Common myeloid progenitor, CD34-positive (primary cell): ENCODE results near the gene PLB1.

ENCODE experiments used
- CTCF ChIA-PET: fragments of 350-600 bp; sonication (Branson Sonifier 250); formaldehyde crosslinking; loops from one replicate; lab custom pipeline; 2021; ENCODE audit warnings: antibody characterized with exemption; lab: Charles Lee
- POLR2A ChIA-PET: fragments of 350-600 bp; sonication (Branson Sonifier 250); formaldehyde crosslinking; loops from one replicate; lab custom pipeline; 2021; ENCODE audit warnings: antibody characterized with exemption; lab: Charles Lee
- DNase-seq, 3 donors: peaks; one replicate each; pipeline versions ENCODE4 v3.0.0 to v3.0.0-alpha.2; 2013
- H3K27ac ChIP-seq, 2 experiments: 1 replicate in 1 of 2; 2 replicates in 1 of 2; pipeline ENCODE4 v1.7.0; 2013; ENCODE audit warnings: inconsistent platforms in 2 of 2, low read length in 2 of 2, mild to moderate bottlenecking in 2 of 2, low read depth in 1 of 2, moderate library complexity in 1 of 2; ENCODE audit not compliant: severe bottlenecking in 2 of 2, insufficient read depth in 1 of 2, poor library complexity in 1 of 2
- H3K27me3 ChIP-seq, 5 experiments: replicated peaks in 2 of 5; 1 replicate in 3 of 5; 2 replicates in 2 of 5; pipeline versions ENCODE4 v1.6.1 to v1.7.0; 2013; ENCODE audit warnings: low read length in 4 of 5, mild to moderate bottlenecking in 2 of 5, moderate library complexity in 2 of 5, inconsistent platforms in 1 of 5; ENCODE audit not compliant: insufficient read depth in 5 of 5, control insufficient read depth in 4 of 5
- H3K36me3 ChIP-seq, 4 experiments: 1 replicate in 2 of 4; 2 replicates in 2 of 4; pipeline versions ENCODE4 v1.6.1 to v1.7.0; 2013; ENCODE audit warnings: low read length in 3 of 4, control low read depth in 1 of 4, mild to moderate bottlenecking in 1 of 4; ENCODE audit not compliant: control insufficient read depth in 4 of 4, insufficient read depth in 4 of 4
- H3K4me1 ChIP-seq, 4 experiments: 1 replicate in 3 of 4; 2 replicates in 1 of 4; pipeline versions ENCODE4 v1.6.1 to v1.7.1; 2013; ENCODE audit warnings: low read length in 3 of 4, mild to moderate bottlenecking in 3 of 4, control low read depth in 1 of 4, inconsistent platforms in 1 of 4, moderate library complexity in 1 of 4; ENCODE audit not compliant: control insufficient read depth in 4 of 4, insufficient read depth in 4 of 4; ENCODE audit errors: control extremely low read depth in 1 of 4
- H3K4me3 ChIP-seq, 7 experiments: 1 replicate in 4 of 7; 2 replicates in 3 of 7; pipeline versions ENCODE4 v1.5.1 to v1.7.0; 2013; ENCODE audit warnings: mild to moderate bottlenecking in 7 of 7, low read length in 6 of 7, moderate library complexity in 6 of 7, inconsistent platforms in 2 of 7, low read depth in 2 of 7, control low read depth in 1 of 7; ENCODE audit not compliant: insufficient read depth in 4 of 7, control insufficient read depth in 1 of 7; ENCODE audit errors: extremely low read depth in 1 of 7
- H3K9me3 ChIP-seq, 5 experiments: 1 replicate in 4 of 5; 2 replicates in 1 of 5; pipeline versions ENCODE4 v1.6.1 to v1.7.1; 2013; ENCODE audit warnings: low read length in 4 of 5, mild to moderate bottlenecking in 2 of 5, inconsistent platforms in 1 of 5, low read depth in 1 of 5, moderate library complexity in 1 of 5; ENCODE audit not compliant: control insufficient read depth in 4 of 5, insufficient read depth in 2 of 5; ENCODE audit errors: control extremely low read depth in 1 of 5
- WGBS: methylation state at CpG from one replicate; pipeline ENCODE4 v1.1.5; 2013; ENCODE audit not compliant: insufficient coverage; 5-methylcytosine and 5-hydroxymethylcytosine counted together

The PLB1 gene

GRCh38 chr2:28595323-28595722 lies 99.5 kb downstream of the PLB1 start:
- Histone ChIP-seq H3K4me3 (no peak overlapping the region), H3K27ac (no peak overlapping the region), H3K27me3 (no peaks in the 10 kb centered on the region), H3K9me3 (no peaks in the 10 kb centered on the region), H3K4me1 (peaks cover 2 to 11% (median 8%) of the 10 kb centered on the region in 4 experiments), H3K36me3 (no peaks in the 10 kb centered on the region)
- no peak for DNase-seq
- ChIA-PET POLR2A (interaction anchor here (1.7 to 1.9 kb wide), 2 partner anchors 30 to 157 kb away, joined by 5 to 9 read pairs; partner anchors contain the start of gene PPP1CB), CTCF (interaction anchor here (0.7 to 11.5 kb wide), 28 partner anchors 9 to 299 kb away, joined by 3 to 134 read pairs (median 4); partner anchors contain the start of genes PPP1CB and WDR43)
- 89% methylated on average over 3 of the region's 4 CpGs for WGBS

DNA sequence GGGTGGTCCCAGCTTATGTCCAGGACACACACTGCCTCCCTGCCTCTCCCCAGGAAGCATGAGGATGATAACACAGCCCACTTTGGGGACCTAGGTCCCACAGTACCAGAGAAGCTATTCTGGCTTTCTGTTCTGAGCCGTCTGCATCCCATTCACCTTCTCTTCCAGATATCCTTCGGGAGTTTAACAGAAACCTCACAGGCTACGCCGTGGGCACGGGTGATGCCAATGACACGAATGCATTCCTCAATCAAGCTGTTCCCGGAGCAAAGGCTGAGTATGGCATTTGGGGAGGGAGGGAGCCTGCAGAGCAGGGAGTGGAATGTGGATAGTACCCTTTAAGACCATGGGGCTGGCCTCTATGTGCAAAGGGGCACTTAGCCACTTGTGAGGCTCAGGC lies 102.6 kb downstream of the PLB1 start:
- Histone ChIP-seq H3K36me3 (no peaks in the 10 kb centered on the region), H3K4me3 (no peak overlapping the region), H3K27ac (no peak overlapping the region), H3K9me3 (no peaks in the 10 kb centered on the region), H3K4me1 (peaks cover 13 to 42% (median 36%) of the 10 kb centered on the region in 4 experiments), H3K27me3 (no peaks in the 10 kb centered on the region)
- POLR2A ChIA-PET = no interaction called here
- DNase-seq = no peak
- CTCF ChIA-PET = interaction anchor here (1.3 to 11.5 kb wide), 2 partner anchors 20 to 154 kb away, joined by 3 to 134 read pairs; partner anchors contain the start of gene PPP1CB
- 89% methylated on average over 3 of the region's 7 CpGs for WGBS

DNA sequence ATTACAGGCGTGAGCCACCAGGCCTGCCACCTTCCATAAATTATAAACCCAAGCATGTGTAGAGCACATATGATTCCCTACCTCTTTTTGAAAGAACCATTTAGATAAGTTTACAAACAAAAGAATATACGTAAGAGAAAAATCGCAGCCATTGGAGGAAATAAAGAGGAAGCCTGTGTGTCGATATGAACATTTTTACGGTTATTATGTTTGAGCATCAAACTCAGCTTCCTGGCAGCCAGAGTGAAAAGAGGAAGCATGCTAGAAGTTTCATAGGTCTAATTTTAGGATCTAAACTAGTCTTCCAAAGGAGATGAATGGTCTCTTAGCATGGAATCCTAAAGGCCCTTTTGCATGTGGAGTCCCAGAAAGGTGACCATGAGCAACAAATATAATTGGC lies 104.3 kb downstream of the PLB1 start:
- WGBS = 3% methylated on average over 3 of the region's 5 CpGs
- Histone ChIP-seq H3K9me3 (no peaks in the 10 kb centered on the region), H3K27me3 (no peaks in the 10 kb centered on the region), H3K4me3 (no peak overlapping the region), H3K36me3 (no peaks in the 10 kb centered on the region), H3K27ac (no peak overlapping the region), H3K4me1 (peaks cover 13 to 40% (median 33%) of the 10 kb centered on the region in 4 experiments)
- ChIA-PET CTCF (interaction anchor here (1.9 kb wide), 1 partner anchor 11 kb away, joined by 6 read pairs; no protein-coding TSS in a partner anchor), POLR2A (no interaction called here)
- peak in 2 of 3 donors; percentile 71 to 74 for DNase-seq

DNA sequence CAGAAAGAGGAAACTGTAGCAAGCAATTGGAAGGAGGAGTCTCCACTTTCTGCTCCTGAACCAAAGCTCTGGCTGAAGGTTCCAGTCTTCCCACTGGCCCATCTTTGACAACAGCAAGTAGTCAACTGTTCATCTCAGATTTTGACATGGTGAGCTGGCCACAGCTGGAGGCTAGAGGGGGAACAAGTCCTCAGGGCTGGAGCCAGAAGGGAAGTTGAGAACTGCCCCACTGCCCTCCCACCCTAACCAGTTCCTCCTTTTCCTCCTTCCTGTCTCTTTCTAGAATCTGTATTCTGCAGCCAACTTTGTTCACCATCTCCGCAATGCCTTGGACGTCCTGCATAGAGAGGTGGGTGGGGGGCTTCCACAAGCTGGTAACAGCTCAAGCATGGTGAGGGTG lies 105.8 kb downstream of the PLB1 start:
- Histone ChIP-seq H3K27ac (no peak overlapping the region), H3K4me3 (peak overlapping the region in 1 of 7 experiments; percentile 14), H3K4me1 (peaks cover 13 to 40% (median 33%) of the 10 kb centered on the region in 4 experiments), H3K27me3 (no peaks in the 10 kb centered on the region), H3K36me3 (no peaks in the 10 kb centered on the region), H3K9me3 (no peaks in the 10 kb centered on the region)
- peak in 2 of 3 donors; percentile 23 to 64 for DNase-seq
- no CpG with 5 or more reads among the region's 2 CpGs for WGBS
- ChIA-PET POLR2A (no interaction called here), CTCF (interaction anchor here (1.9 to 6.5 kb wide), 2 partner anchors 10 to 21 kb away, joined by 6 to 44 read pairs; no protein-coding TSS in a partner anchor)

DNA sequence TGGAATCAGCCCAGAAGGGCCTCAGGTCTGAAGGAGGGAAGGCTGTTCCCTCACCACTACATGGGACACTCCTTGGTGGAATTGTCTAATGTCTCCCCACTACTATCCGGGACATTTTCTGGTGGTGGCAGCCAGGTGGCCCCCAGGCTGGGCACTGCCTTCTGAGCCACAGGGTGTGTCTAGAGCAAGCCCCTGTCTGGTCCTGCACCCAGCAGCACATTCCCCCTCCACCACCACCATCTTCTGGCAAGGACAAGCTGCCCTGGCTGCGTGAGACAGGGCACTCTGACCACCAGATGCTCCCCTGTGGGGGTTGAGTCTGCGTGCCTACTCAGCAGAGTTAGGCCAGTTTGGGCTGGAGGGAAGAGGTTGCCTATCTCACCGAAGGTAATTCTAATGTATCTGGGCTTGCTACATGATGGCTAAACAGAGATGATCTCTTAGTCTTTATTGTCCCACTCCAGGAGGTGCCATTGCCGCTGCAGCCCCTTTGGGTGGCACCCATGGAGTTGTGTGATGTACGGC lies 106.3 kb downstream of the PLB1 start:
- POLR2A ChIA-PET = no interaction called here
- 100% methylated on average over 4 of the region's 6 CpGs for WGBS

DNA sequence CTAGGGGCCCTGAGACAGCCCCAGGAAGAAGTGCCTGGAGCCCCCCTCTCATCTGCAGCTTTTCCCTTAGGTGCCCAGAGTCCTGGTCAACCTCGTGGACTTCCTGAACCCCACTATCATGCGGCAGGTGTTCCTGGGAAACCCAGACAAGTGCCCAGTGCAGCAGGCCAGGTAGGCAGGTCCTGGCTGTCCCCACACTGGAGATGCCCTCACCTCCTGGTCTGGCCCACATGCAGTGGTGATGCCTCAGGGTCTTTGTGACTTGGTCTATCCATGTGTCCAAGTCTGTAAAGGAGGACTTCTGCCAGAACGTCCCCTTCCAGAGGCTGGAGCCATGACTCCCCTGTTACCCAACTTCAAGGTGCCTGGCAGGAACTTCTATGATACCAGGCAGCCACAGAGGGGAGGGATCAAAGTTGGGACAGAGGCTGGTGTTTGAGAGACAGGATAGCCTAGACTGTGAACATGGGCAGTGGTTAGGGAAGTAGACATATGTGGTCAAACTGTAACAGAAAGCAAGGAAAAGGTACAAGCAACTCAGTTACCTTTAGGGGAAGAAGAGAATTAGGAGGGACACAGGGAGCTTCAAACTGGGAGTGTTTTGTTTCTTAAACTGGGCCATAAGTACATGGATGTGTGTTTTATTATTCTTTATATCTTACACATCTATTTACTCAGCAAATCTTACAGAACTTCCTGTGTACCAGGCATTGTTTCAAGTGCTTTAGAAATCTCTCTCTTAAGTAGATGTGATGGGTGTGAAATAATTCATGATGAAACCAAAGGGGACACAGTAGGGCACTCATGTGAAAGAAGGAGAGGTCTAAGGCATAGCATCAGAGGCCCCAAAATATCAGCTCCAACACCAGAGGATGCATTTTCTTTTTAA lies 107.1 kb downstream of the PLB1 start:
- peak overlapping the region in 1 of 7 experiments; percentile 14 for H3K4me3 ChIP-seq
- no peaks in the 10 kb centered on the region for H3K36me3 ChIP-seq
- H3K9me3 ChIP-seq = no peaks in the 10 kb centered on the region
- DNase-seq = peak in 1 of 3 donors; percentile 36
- POLR2A ChIA-PET = no interaction called here
- H3K4me1 ChIP-seq = peaks cover 13 to 41% (median 34%) of the 10 kb centered on the region in 4 experiments
- no peaks in the 10 kb centered on the region for H3K27me3 ChIP-seq
- CTCF ChIA-PET = interaction anchor here (2.5 to 8.1 kb wide), 4 partner anchors 9 to 19 kb away, joined by 12 to 61 read pairs (median 38); no protein-coding TSS in a partner anchor
- WGBS = 60% methylated on average over 1 of the region's 3 CpGs
- H3K27ac ChIP-seq = peak overlapping the region in 1 of 2 experiments; percentile 40

More for the DNA sequence above, 106.3 kb downstream of the PLB1 start:
- H3K36me3 ChIP-seq = no peaks in the 10 kb centered on the region
- DNase-seq = no peak
- H3K9me3 ChIP-seq = no peaks in the 10 kb centered on the region
- H3K4me3 ChIP-seq = peak overlapping the region in 1 of 7 experiments; percentile 14
- H3K4me1 ChIP-seq = peaks cover 13 to 40% (median 34%) of the 10 kb centered on the region in 4 experiments
- H3K27me3 ChIP-seq = no peaks in the 10 kb centered on the region
- H3K27ac ChIP-seq = no peak overlapping the region
- CTCF ChIA-PET = interaction anchor here (5.9 to 8.1 kb wide), 3 partner anchors 8 to 20 kb away, joined by 31 to 61 read pairs (median 44); no protein-coding TSS in a partner anchor
